GM18861 (cell line): Measurements from ENCODE around the gene MYO18A.

Experiments used
- ATAC-seq: cut with Tn5 transposase; IDR thresholded peaks from one replicate; pipeline ENCODE4 v1.9.1; 2021; ENCODE audit not compliant: unreplicated experiment

The MYO18A gene

GRCh38 chr17:29166507-29166887, 13.7 kb downstream of the MYO18A start:
- ATAC-seq = no peak

GRCh38 chr17:29165800-29166506, 14.2 kb downstream of the MYO18A start:
- ATAC-seq = no peak

GRCh38 chr17:29165261-29165660, 14.9 kb downstream of the MYO18A start:
- ATAC-seq = no peak

- ATAC-seq = no peak
Measured at GRCh38 chr17:29163563-29163962, 16.6 kb downstream of the MYO18A start.

GRCh38 chr17:29162909-29163341, 17.3 kb downstream of the MYO18A start:
- no peak for ATAC-seq

- ATAC-seq = no peak
Measured at GRCh38 chr17:29162082-29162908, 17.9 kb downstream of the MYO18A start.

- ATAC-seq = no peak
Measured at GRCh38 chr17:29160253-29160652, 19.9 kb downstream of the MYO18A start.

- no peak for ATAC-seq
Measured at GRCh38 chr17:29159306-29159860, 20.8 kb downstream of the MYO18A start.

GRCh38 chr17:29158488-29159275, 21.5 kb downstream of the MYO18A start:
- ATAC-seq = no peak

GRCh38 chr17:29158096-29158487, 22.1 kb downstream of the MYO18A start:
- no peak for ATAC-seq

GRCh38 chr17:29157310-29157709, 22.9 kb downstream of the MYO18A start:
- no peak for ATAC-seq

GRCh38 chr17:29156781-29157180, 23.4 kb downstream of the MYO18A start:
- no peak for ATAC-seq

GRCh38 chr17:29155966-29156338, 24.2 kb downstream of the MYO18A start:
- ATAC-seq = no peak

GRCh38 chr17:29155227-29155965, 24.8 kb downstream of the MYO18A start:
- no peak for ATAC-seq

- ATAC-seq = no peak
Measured at GRCh38 chr17:29154516-29155226, 25.5 kb downstream of the MYO18A start.

- no peak for ATAC-seq
Measured at GRCh38 chr17:29151567-29151966, 28.6 kb downstream of the MYO18A start.

- ATAC-seq = no peak
Measured at GRCh38 chr17:29150161-29150560, 30.0 kb downstream of the MYO18A start.

- no peak for ATAC-seq
Measured at GRCh38 chr17:29149431-29150064, 30.6 kb downstream of the MYO18A start.

GRCh38 chr17:29148790-29149430, 31.3 kb downstream of the MYO18A start:
- ATAC-seq = peak; percentile 71
